GM21360 (cell line): ENCODE results near the gene ITGB6.

Experiments
- ATAC-seq: cut with Tn5 transposase; IDR thresholded peaks from one replicate; pipeline ENCODE4 v1.9.1; 2021; ENCODE audit warnings: mild to moderate bottlenecking, moderate library complexity; ENCODE audit not compliant: unreplicated experiment

ITGB6 gene

DNA sequence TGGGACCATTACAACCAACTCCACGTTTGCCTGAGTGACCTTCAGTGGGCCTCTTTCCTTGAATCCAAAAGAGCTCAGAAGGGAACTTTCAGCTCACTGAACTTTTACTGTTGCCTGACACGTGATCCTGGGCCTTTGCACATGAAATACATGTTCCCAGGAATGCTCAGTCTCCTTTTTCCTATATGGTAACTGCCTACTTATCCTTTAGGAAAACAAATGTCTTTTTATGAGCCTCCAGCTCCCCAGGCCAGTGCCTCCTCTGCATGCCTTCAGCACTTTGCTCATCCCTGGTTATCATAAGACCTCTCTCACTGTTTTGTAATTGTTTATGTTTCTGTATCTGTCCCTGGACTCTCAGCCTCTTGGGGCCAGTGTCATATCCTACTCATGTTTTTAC, 142.7 kb downstream of the ITGB6 start:
- ATAC-seq: no peak

DNA sequence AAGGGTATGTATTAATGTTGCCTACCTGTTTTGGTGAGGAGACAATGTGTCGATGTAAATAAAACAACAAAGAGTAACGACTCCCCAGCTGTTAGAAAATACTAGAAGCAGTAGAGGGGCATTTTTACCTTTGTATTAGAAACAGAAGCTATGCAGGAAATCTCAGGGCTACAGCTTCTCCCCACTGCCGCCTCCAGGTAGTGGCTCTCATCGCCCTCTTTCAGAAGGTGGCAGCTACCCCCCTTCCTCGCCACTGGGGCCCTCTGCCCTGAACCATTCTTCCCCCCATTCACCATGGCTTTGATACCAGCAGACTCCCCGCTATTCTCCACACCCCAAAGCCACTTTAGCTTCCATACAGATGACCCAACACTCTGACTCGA, 144.4 kb downstream of the ITGB6 start:
- no peak for ATAC-seq

DNA sequence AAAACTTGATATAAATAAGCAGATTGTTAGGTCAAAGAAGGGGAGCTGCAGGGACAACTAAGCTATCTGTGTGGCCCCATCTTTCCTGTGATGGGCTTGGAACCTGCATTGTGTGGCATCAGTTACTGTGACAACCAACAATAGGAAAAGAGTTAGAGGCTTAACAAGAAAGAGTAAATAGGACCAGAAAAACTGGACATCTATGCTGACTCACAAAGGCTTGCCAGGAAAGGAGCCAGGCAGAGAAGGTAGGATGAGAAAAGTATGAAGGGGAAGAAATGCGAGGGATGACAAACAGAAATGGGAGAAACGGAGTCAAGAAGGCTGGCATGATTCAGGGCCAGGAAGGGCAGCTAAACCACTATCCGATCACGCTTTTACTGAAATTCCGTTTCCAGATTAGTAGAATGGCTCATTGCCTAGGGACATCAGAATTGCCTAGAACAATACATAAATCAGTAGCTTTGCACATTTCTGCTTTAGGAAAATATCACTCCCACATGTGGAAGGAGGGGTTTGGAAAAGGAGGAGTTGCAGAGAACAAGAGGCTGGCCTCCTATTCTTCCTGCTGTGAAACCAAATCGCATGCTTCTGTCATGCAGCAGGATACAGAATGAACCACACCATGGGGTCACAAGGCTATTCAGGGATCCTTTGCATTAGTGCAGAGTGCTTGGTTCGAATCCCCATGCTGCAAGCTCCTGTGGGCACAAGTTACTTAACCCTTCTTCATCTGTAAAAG, 144.9 kb downstream of the ITGB6 start:
- ATAC-seq: no peak

DNA sequence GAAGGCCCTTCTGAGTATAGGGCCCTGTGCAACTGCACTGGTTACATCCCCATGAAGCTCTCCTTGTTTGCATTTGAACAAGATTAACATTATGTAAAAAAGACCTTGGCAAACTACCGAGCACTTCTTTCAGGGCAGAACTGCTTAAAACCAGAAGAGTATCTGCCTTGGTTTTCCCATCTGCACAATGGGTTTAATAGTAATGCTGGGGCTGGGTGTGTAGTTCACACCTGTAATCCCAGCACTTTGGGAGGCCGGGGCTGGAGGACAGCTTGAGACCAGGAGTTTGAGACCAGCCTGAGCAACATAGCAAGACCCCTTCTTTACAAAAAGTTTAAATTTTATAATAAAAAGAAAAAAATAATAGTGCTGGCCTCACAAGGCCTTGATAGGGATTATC, 146.1 kb downstream of the ITGB6 start:
- ATAC-seq: no peak

DNA sequence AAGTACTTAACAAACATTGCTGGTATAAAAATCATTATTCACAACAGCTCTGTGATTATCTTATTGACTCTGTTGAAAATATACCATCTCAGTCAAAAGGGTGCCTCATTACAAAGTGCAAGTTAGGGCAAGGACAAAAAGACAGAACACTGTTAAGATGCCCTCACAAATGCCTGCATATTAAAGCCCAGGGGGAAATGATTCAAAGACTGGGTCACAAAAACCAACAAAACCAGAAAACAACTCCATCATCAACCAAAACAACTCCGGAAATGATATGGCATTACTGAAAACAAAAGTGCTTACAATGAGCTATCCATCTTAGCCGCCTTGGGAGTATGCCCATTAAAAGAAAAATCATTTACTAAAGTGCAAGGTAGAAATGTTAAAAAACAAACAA, 147.5 kb downstream of the ITGB6 start:
- ATAC-seq: no peak

DNA sequence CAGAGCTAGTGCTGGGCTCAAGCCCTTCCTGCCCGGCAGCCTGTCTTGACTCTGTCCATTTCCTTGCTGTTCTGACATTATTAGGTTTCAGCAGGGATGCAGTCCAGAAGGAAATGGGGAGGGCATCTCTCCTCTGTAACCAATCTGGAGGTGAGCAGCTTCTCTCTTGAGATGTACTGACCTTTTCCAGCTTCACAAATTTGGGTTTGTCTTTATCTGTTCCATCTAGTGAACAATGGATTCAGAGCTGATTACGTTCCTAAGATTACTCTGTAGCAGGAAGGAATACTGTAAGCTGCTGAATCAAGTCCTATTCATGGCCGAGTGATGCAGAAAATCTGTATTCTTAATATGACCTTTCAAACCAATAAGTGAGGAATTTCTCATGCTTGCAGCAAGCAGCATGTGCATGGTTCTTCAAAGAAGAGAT, 148.7 kb downstream of the ITGB6 start:
- ATAC-seq: no peak

DNA sequence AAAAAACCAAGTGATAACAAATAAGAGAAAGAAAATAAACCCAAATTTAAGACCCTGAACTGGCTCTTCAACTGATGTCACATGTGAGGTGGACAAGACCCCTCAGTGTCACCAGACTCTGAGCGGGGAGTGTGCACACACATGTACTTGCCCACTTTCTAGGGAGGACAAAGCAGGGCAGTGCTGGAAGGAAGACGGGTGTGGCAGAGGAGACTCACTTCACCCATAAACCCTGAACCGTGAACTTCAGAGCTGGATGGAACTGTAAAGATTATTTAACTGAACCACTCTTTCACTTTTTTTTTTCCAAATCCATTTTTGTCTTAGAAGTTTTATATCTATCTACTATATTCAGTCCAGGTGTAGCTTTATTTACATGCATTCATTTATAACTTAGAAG, 149.9 kb downstream of the ITGB6 start:
- ATAC-seq: no peak
